ENCODE measurements around the gene KANK4.

KANK4 gene

GRCh38 chr1:62304515-62304914 lies 14.7 kb downstream of the KANK4 start:
- no peak for DNase-seq

GRCh38 chr1:62301726-62302390 lies 17.4 kb downstream of the KANK4 start:
- DNase-seq: no peak

- DNase-seq: no peak
These were observed 19.6 kb downstream of the KANK4 start for GRCh38 chr1:62299426-62300200.

GRCh38 chr1:62295921-62296491 lies 23.2 kb downstream of the KANK4 start:
- DNase-seq: peak in 4 of 6 experiments; percentile 11 to 64 (median 28)

GRCh38 chr1:62294261-62294660 lies 25.0 kb downstream of the KANK4 start:
- DNase-seq: no peak

- DNase-seq: no peak
These were observed 30.6 kb downstream of the KANK4 start for GRCh38 chr1:62288662-62289061.

GRCh38 chr1:62288224-62288623 lies 31.0 kb downstream of the KANK4 start:
- no peak for DNase-seq

GRCh38 chr1:62286786-62287224 lies 32.4 kb downstream of the KANK4 start:
- no peak for DNase-seq

- DNase-seq: no peak
These were observed 33.0 kb downstream of the KANK4 start for GRCh38 chr1:62285984-62286785.

GRCh38 chr1:62285440-62285839 lies 33.8 kb downstream of the KANK4 start:
- DNase-seq: no peak

GRCh38 chr1:62283986-62284385 lies 35.2 kb downstream of the KANK4 start:
- DNase-seq: no peak

GRCh38 chr1:62282909-62283755 lies 36.1 kb downstream of the KANK4 start:
- DNase-seq: no peak

GRCh38 chr1:62281922-62282555 lies 37.2 kb downstream of the KANK4 start:
- DNase-seq: no peak

- no peak for DNase-seq
These were observed 38.2 kb downstream of the KANK4 start for GRCh38 chr1:62280960-62281465.

- DNase-seq: no peak
These were observed 39.1 kb downstream of the KANK4 start for GRCh38 chr1:62280150-62280549.

- no peak for DNase-seq
These were observed 42.4 kb downstream of the KANK4 start for GRCh38 chr1:62276791-62277190.

- no peak for DNase-seq
These were observed 44.4 kb downstream of the KANK4 start for GRCh38 chr1:62274496-62275485.

GRCh38 chr1:62273953-62274352 lies 45.3 kb downstream of the KANK4 start:
- DNase-seq: no peak

- peak in 5 of 6 experiments; percentile 11 to 84 (median 77) for DNase-seq
These were observed 47.1 kb downstream of the KANK4 start for GRCh38 chr1:62271948-62272728.
